PC-3 (cell line): Measurements from ENCODE around the gene GPR156. TPM values are rescaled to one million over a fixed set of nuclear protein-coding genes. Genes with fewer than 3 reads are reported as not detected.
A peak's percentile ranks its signal among the peaks of the same experiment; 100 is the strongest.

Source experiments
- ATAC-seq: fragments of 200-7000 bp; cut with Tn5 transposase; 2 replicates; pipeline ENCODE4 v1.9.1; 2020; ENCODE audit warnings: mild to moderate bottlenecking, moderate library complexity
- BruUV-seq: library from RNA; stranded (reverse); fragments of 400-500 nt; replicated peaks from 2 replicates; lab custom pipeline; 2021; lab: Mats Ljungman, UMichigan
- CTCF ChIA-PET: fragments of 300-600 bp; sonication (Branson Sonifier 250); formaldehyde crosslinking; loops from one replicate; lab custom pipeline; 2022; ENCODE audit warnings: antibody characterized with exemption; lab: Charles Lee
- POLR2A ChIA-PET: fragments of 300-600 bp; sonication (Branson Sonifier 250); formaldehyde crosslinking; loops from one replicate; lab custom pipeline; 2022; ENCODE audit warnings: antibody characterized with exemption; ENCODE audit not compliant: unreplicated experiment; lab: Charles Lee
- DNase-seq: peaks from one replicate; pipeline ENCODE4 v3.0.0-alpha.2; 2015
- H2AFZ ChIP-seq: fragments of 300-600 bp; sonication (generic); 2 replicates; pipeline ENCODE4 v1.6.0; 2016; ENCODE audit warnings: antibody characterized with exemption, low read length
- H3F3A ChIP-seq: fragments of 300-600 bp; sonication (generic); one replicate; pipeline ENCODE4 v1.6.0; 2017; ENCODE audit warnings: antibody characterized with exemption, low read length, control low read depth, mild to moderate bottlenecking; ENCODE audit not compliant: unreplicated experiment
- H3K27ac ChIP-seq: fragments of 300-600 bp; sonication (generic); 2 replicates; pipeline ENCODE4 v1.5.1; 2016; ENCODE audit warnings: mild to moderate bottlenecking, low read length
- H3K27me3 ChIP-seq: fragments of 300-600 bp; sonication (generic); 2 replicates; pipeline ENCODE4 v1.6.1; 2016; ENCODE audit warnings: low read length, mixed read lengths
- H3K36me3 ChIP-seq: fragments of 300-600 bp; sonication (generic); 2 replicates; pipeline ENCODE4 v1.6.1; 2016; ENCODE audit warnings: low read depth, mixed run types, low read length, mixed read lengths
- H3K4me1 ChIP-seq: fragments of 300-600 bp; sonication (generic); 2 replicates; pipeline ENCODE4 v1.5.1; 2016; ENCODE audit warnings: low read length; ENCODE audit not compliant: insufficient read depth
- H3K4me2 ChIP-seq: fragments of 300-600 bp; sonication (generic); 2 replicates; pipeline ENCODE4 v1.6.0; 2016; ENCODE audit warnings: low read length
- H3K4me3 ChIP-seq: fragments of 300-600 bp; sonication (generic); 2 replicates; pipeline ENCODE4 v1.5.1; 2016; ENCODE audit warnings: mild to moderate bottlenecking, low read length, mixed read lengths
- H3K79me2 ChIP-seq: fragments of 300-600 bp; sonication (generic); 2 replicates; pipeline ENCODE4 v1.6.1; 2017; ENCODE audit warnings: low read length, mixed read lengths
- H3K9ac ChIP-seq: fragments of 300-600 bp; sonication (generic); 2 replicates; pipeline ENCODE4 v1.6.0; 2016; ENCODE audit warnings: mild to moderate bottlenecking, low read length
- H3K9me2 ChIP-seq: fragments of 300-600 bp; sonication (generic); replicated peaks from 2 replicates; pipeline ENCODE4 v1.6.1; 2016; ENCODE audit warnings: mixed run types, low read length, mixed read lengths
- H3K9me3 ChIP-seq: fragments of 300-600 bp; sonication (generic); 2 replicates; pipeline ENCODE4 v1.6.1; 2016; ENCODE audit warnings: low read length, mixed read lengths
- H4K20me1 ChIP-seq: fragments of 300-600 bp; sonication (generic); 2 replicates; pipeline ENCODE4 v1.6.1; 2016; ENCODE audit warnings: low read length, mixed read lengths
- CTCF ChIP-seq: fragments of 300-600 bp; sonication (generic); conservative IDR thresholded peaks from 2 replicates; pipeline ENCODE4 v1.5.1; 2017; ENCODE audit warnings: antibody characterized with exemption, low read depth, mild to moderate bottlenecking, low read length
- EZH2 ChIP-seq: fragments of 300-600 bp; sonication (generic); IDR thresholded peaks from one replicate; pipeline ENCODE4 v1.6.1; 2017; ENCODE audit warnings: antibody characterized with exemption, mild to moderate bottlenecking, low read length; ENCODE audit not compliant: unreplicated experiment
- EZH2phosphoT487 ChIP-seq: fragments of 300-600 bp; sonication (generic); IDR thresholded peaks from 2 replicates; pipeline ENCODE4 v1.6.1; 2018; ENCODE audit warnings: mild to moderate bottlenecking, antibody characterized with exemption, low read length, borderline replicate concordance
- intact Hi-C: fragments of 100-400 bp; cut with micrococcal nuclease; formaldehyde crosslinking; loops from 2 replicates; pipeline ENCODE4 v1.9.0; 2023
- total RNA-seq: library from RNA; depleted of rRNA; stranded (reverse); fragments of >200 nt; gene quantifications from 2 replicates; pipeline ENCODE4 v1.2.3, GENCODE V29; 2014

Gene GPR156
- total RNA-seq, 1 experiment from 2014 or later = 5.1 TPM

- Histone ChIP-seq H3F3A (no peaks in the 10 kb centered on the region), H4K20me1 (no peaks in the 10 kb centered on the region), H3K79me2 (no peaks in the 10 kb centered on the region), H3K4me3 (no peak overlapping the region), H3K36me3 (no peaks in the 10 kb centered on the region), H3K9me3 (no peaks in the 10 kb centered on the region), H3K9ac (no peak overlapping the region), H2AFZ (no peak overlapping the region), H3K4me2 (no peak overlapping the region), H3K9me2 (no peaks in the 10 kb centered on the region), H3K27me3 (no peaks in the 10 kb centered on the region), H3K27ac (no peak overlapping the region), H3K4me1 (peaks cover 45% of the 10 kb centered on the region)
- TF ChIP-seq CTCF (peak; percentile 36), EZH2phosphoT487 (no peak)
- CTCF ChIA-PET = interaction anchor here (0.7 kb wide), 1 partner anchor 86 kb away, joined by 3 read pairs; no protein-coding TSS in a partner anchor
- ATAC-seq (no peak; the same call in 1 of the 2 replicates), DNase-seq (peak; percentile 45)
- POLR2A ChIA-PET = no interaction called here
- BruUV-seq = no TSS peak
- intact Hi-C loops = no loop called here
Measured at GRCh38 chr3:120181632-120182031, 103.4 kb downstream of the GPR156 start.

GRCh38 chr3:120180731-120181412 is 104.2 kb downstream of the GPR156 start:
- BruUV-seq = no TSS peak
- Histone ChIP-seq H3K9me3 (no peaks in the 10 kb centered on the region), H3K9ac (no peak overlapping the region), H2AFZ (no peak overlapping the region), H3K4me2 (no peak overlapping the region), H3K79me2 (no peaks in the 10 kb centered on the region), H3K9me2 (no peaks in the 10 kb centered on the region), H3K27me3 (no peaks in the 10 kb centered on the region), H3F3A (no peaks in the 10 kb centered on the region), H4K20me1 (no peaks in the 10 kb centered on the region), H3K4me3 (no peak overlapping the region), H3K36me3 (no peaks in the 10 kb centered on the region), H3K4me1 (peaks cover 52% of the 10 kb centered on the region), H3K27ac (no peak overlapping the region)
- ATAC-seq (no peak), DNase-seq (peak; percentile 60)
- POLR2A ChIA-PET = no interaction called here
- no peak for TF ChIP-seq EZH2phosphoT487
- no peak for TF ChIP-seq EZH2
- TF ChIP-seq CTCF = no peak
- intact Hi-C loops = no loop called here
- CTCF ChIA-PET = no interaction called here

- Histone ChIP-seq H3K4me1 (peaks cover 42% of the 10 kb centered on the region), H3K36me3 (no peaks in the 10 kb centered on the region), H3K27me3 (no peaks in the 10 kb centered on the region), H4K20me1 (no peaks in the 10 kb centered on the region), H3K4me3 (peak overlapping the region; percentile 42), H3K4me2 (peak overlapping the region; percentile 78), H3K9me3 (no peaks in the 10 kb centered on the region), H3K79me2 (no peaks in the 10 kb centered on the region), H3K27ac (peak overlapping the region; percentile 61), H2AFZ (peak overlapping the region; percentile 78), H3K9me2 (no peaks in the 10 kb centered on the region), H3K9ac (peak overlapping the region; percentile 28), H3F3A (no peaks in the 10 kb centered on the region)
- ATAC-seq (no peak), DNase-seq (peak; percentile 21)
- TF ChIP-seq EZH2phosphoT487 (no peak), CTCF (0 out of 2 replicates have a peak, but pooled peaks have one; percentile 26), EZH2 (no peak)
- BruUV-seq = no TSS peak
- POLR2A ChIA-PET = interaction anchor here (0.6 to 1.8 kb wide), 2 partner anchors 83 to 153 kb away, joined by 3 to 7 read pairs; no protein-coding TSS in a partner anchor
- CTCF ChIA-PET = no interaction called here
- intact Hi-C loops = loop anchor here (2.0 kb wide), 1 partner anchor 33 kb away; no protein-coding TSS in a partner anchor
Measured at GRCh38 chr3:120177707-120178306, 107.2 kb downstream of the GPR156 start.
